ENCODE measurements around the gene NDUFA3. TPM values are rescaled to one million over a fixed set of nuclear protein-coding genes. Genes with fewer than 3 reads are reported as not detected.

Gene NDUFA3
- total RNA-seq, 1 donor from 2014 or later, result 503 TPM

GRCh38 chr19:54124393-54124792 lies 21.7 kb downstream of the NDUFA3 start:
- Histone ChIP-seq H3K4me1 (no peaks in the 10 kb centered on the region), H3K27ac (replicated peaks) (no peak overlapping the region), H3K4me3 (no peak overlapping the region), H3K36me3 (peaks cover 98% of the 10 kb centered on the region), H3K27me3 (ENCODE audit: low read depth) (no peaks in the 10 kb centered on the region), H3K9me3 (replicated peaks) (no peaks in the 10 kb centered on the region)
- intact Hi-C loops (cut with micrococcal nuclease), result no loop called here
- no peak for DNase-seq
- TF ChIP-seq CTCF (IDR thresholded peaks at IDR 0.05; ENCODE audit: borderline replicate concordance), result no peak

GRCh38 chr19:54125713-54126112 lies 23.1 kb downstream of the NDUFA3 start:
- Histone ChIP-seq H3K4me1 (no peaks in the 10 kb centered on the region), H3K4me3 (no peak overlapping the region), H3K9me3 (replicated peaks) (no peaks in the 10 kb centered on the region), H3K36me3 (peaks cover 91% of the 10 kb centered on the region), H3K27me3 (ENCODE audit: low read depth) (no peaks in the 10 kb centered on the region), H3K27ac (replicated peaks) (no peak overlapping the region)
- no peak for DNase-seq
- no peak for TF ChIP-seq CTCF (IDR thresholded peaks at IDR 0.05; ENCODE audit: borderline replicate concordance)
- intact Hi-C loops (cut with micrococcal nuclease), result no loop called here

- H3K36me3 ChIP-seq, result peaks cover 85% of the 10 kb centered on the region
- TF ChIP-seq CTCF (IDR thresholded peaks at IDR 0.05; ENCODE audit: borderline replicate concordance), result no peak
- no peaks in the 10 kb centered on the region for H3K27me3 ChIP-seq (ENCODE audit: low read depth)
- H3K27ac ChIP-seq (replicated peaks), result no peak overlapping the region
- no peak overlapping the region for H3K4me3 ChIP-seq
- no peaks in the 10 kb centered on the region for H3K4me1 ChIP-seq
- no peak for DNase-seq
- H3K9me3 ChIP-seq (replicated peaks), result no peaks in the 10 kb centered on the region
- intact Hi-C loops (cut with micrococcal nuclease), result no loop called here
Observed at GRCh38 chr19:54127688-54128440, 25.2 kb downstream of the NDUFA3 start.

- no peak overlapping the region for H3K27ac ChIP-seq (replicated peaks)
- TF ChIP-seq CTCF (IDR thresholded peaks at IDR 0.05; ENCODE audit: borderline replicate concordance), result no peak
- no peak for DNase-seq
- H3K4me3 ChIP-seq, result no peak overlapping the region
- no peaks in the 10 kb centered on the region for H3K9me3 ChIP-seq (replicated peaks)
- H3K27me3 ChIP-seq (ENCODE audit: low read depth), result no peaks in the 10 kb centered on the region
- H3K36me3 ChIP-seq, result peaks cover 80% of the 10 kb centered on the region
- no peaks in the 10 kb centered on the region for H3K4me1 ChIP-seq
- intact Hi-C loops (cut with micrococcal nuclease), result no loop called here
Observed at GRCh38 chr19:54128441-54128725, 25.7 kb downstream of the NDUFA3 start.

- H3K9me3 ChIP-seq (replicated peaks), result no peaks in the 10 kb centered on the region
- no peak for TF ChIP-seq CTCF (IDR thresholded peaks at IDR 0.05; ENCODE audit: borderline replicate concordance)
- H3K4me1 ChIP-seq, result no peaks in the 10 kb centered on the region
- no peak overlapping the region for H3K4me3 ChIP-seq
- intact Hi-C loops (cut with micrococcal nuclease), result no loop called here
- no peak overlapping the region for H3K27ac ChIP-seq (replicated peaks)
- H3K27me3 ChIP-seq (ENCODE audit: low read depth), result no peaks in the 10 kb centered on the region
- peaks cover 74% of the 10 kb centered on the region for H3K36me3 ChIP-seq
- DNase-seq, result no peak
Observed at GRCh38 chr19:54128796-54129616, 26.4 kb downstream of the NDUFA3 start.
